ENCODE results near the gene KRTAP1-5. TPM values are rescaled to one million over a fixed set of nuclear protein-coding genes. Genes with fewer than 3 reads are reported as not detected.

Gene KRTAP1-5
- total and polyA plus RNA-seq, 2 experiments from 2014 or later = not detected

GRCh38 chr17:41049110-41049509 lies 22.1 kb upstream of the KRTAP1-5 start:
- no peak overlapping the region for H2AFZ ChIP-seq
- no peaks in the 10 kb centered on the region for H3K36me3 ChIP-seq (ENCODE audit: insufficient read depth)
- Mint-ChIP-seq H3K27me3 (ENCODE audit: insufficient read depth, low read depth, poor library complexity) (peaks cover 2% of the 10 kb centered on the region), H3K9me3 (peaks cover 5% of the 10 kb centered on the region; the same call in 1 of the 3 replicates), H3K4me3 (no peak overlapping the region), H3K27ac (no peak overlapping the region), H3K4me1 (peaks cover 16% of the 10 kb centered on the region), H3K36me3 (ENCODE audit: low read depth) (0 out of 3 replicates have a peak, but pooled peaks cover 3% of the 10 kb centered on the region)
- H3K4me2 ChIP-seq = no peak overlapping the region
- no peaks in the 10 kb centered on the region for H3F3A ChIP-seq (replicated peaks; ENCODE audit: low read depth)
- H4K20me1 ChIP-seq (replicated peaks; ENCODE audit: insufficient read depth) = no peaks in the 10 kb centered on the region
- H3K4me1 ChIP-seq (ENCODE audit: insufficient read depth) = peaks cover 8% of the 10 kb centered on the region
- H3K79me2 ChIP-seq (replicated peaks; ENCODE audit: insufficient read depth) = no peaks in the 10 kb centered on the region
- H3K27me3 ChIP-seq (ENCODE audit: insufficient read depth) = no peaks in the 10 kb centered on the region
- no peaks in the 10 kb centered on the region for H3K9me2 ChIP-seq (ENCODE audit: insufficient read depth)
- no peak overlapping the region for H3K27ac ChIP-seq (ENCODE audit: low read depth)
- H3K4me3 ChIP-seq = no peak overlapping the region
- TF ChIP-seq NANOG (IDR thresholded peaks at IDR 0.05; ENCODE audit: borderline replicate concordance) = no peak
- TF ChIP-seq CREB1 (CRISPR knock-in tag; IDR thresholded peaks at IDR 0.05; ENCODE audit: low read depth) = no peak
- no peak for TF ChIP-seq EZH2phosphoT487 (IDR thresholded peaks at IDR 0.05; ENCODE audit: unreplicated experiment)
- TF ChIP-seq ETS1 (IDR thresholded peaks at IDR 0.05) = no peak
- TF ChIP-seq STAT1 (IDR thresholded peaks at IDR 0.05; ENCODE audit: unreplicated experiment) = no peak
- no peak for TF ChIP-seq ZNF462 (CRISPR knock-in tag; IDR thresholded peaks at IDR 0.05)
- no peak for TF ChIP-seq REST (IDR thresholded peaks at IDR 0.05; ENCODE audit: unreplicated experiment)
- no peak for ATAC-seq
- no peak for DNase-seq (ENCODE audit: low spot score)

All from GM23338 (cell line).